NCI-H146 (cell line): Measurements from ENCODE around the gene ZDHHC19.
"Not testable (repeated sequence)": the region's sequence is repeated elsewhere in the genome, so short reads cannot be mapped to it uniquely, and the experiment has no call there.

Experiments used
- DNase-seq: peaks from one replicate; lab custom pipeline; 2025; lab: John Stamatoyannopoulos, UW

The ZDHHC19 gene

DNA sequence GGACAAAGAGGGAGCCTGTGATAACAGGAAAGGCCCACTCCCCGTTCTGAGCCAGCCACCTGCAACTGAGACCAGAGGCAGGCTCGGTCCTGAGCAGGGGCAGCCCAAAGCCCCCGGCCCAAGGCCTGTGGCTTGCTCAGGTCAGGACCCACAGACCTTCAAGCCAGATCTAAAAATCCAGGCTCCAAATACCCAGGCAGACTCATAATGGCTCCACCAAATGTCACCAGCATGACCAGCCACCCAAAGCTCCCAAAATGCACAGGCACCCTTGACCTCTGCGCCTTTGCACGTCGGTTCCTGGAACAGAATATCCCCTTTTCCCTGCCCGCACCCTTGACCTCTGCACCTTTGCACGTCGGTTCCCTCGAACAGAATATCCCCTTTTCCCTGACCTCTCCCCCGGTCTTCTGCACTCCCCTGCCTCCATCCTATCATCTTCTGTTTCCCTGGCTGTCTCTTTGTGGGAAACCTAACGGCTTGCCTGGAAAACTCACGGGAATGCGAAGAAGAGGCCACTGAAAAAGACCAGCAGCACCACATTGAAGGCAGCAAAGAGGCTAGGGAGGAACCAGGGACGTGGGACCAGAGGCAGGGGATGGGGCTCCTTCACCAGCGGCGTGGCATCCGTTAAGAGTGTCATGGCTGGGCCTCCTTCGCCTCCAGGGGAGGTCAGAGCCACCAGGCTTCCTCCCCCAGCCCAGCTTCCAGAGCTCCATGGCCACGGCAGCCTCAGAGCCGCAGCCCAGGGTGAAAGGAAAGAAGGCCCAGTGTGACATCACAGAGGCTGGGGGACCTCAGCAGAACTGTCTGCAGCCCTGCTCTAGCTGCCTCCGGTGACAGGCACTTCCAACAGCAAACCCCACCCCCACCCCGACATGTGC lies at the start of gene ZDHHC19:
TSS of gene ZDHHC19 (minus strand) at position 728 of the 884 bp plus-strand sequence. CDS start at position 643, 85 bp downstream.
- DNase-seq, result no peak

- DNase-seq, result no peak
Measured at GRCh38 chr3:196260784-196261183, 49.6 kb upstream of the ZDHHC19 start.

DNA sequence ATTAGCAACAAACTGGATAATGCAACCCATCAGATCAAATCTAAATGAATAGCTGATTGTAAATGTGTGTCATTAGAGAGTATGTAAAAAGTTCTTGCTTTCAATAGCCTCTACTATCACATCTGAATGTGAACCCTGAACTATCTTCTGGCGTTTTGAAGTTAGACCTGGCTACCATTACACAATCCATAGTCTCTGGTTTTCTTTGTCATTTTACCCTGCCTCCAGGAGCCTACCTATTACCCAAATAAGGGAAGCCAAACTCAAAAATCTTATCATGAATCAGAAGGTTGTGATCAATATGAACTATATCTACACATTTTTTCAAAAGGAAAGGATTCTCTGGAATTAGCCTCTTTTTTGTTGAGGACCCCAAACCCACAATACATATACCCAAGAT lies 44.6 kb upstream of the ZDHHC19 start:
- no peak for DNase-seq

DNA sequence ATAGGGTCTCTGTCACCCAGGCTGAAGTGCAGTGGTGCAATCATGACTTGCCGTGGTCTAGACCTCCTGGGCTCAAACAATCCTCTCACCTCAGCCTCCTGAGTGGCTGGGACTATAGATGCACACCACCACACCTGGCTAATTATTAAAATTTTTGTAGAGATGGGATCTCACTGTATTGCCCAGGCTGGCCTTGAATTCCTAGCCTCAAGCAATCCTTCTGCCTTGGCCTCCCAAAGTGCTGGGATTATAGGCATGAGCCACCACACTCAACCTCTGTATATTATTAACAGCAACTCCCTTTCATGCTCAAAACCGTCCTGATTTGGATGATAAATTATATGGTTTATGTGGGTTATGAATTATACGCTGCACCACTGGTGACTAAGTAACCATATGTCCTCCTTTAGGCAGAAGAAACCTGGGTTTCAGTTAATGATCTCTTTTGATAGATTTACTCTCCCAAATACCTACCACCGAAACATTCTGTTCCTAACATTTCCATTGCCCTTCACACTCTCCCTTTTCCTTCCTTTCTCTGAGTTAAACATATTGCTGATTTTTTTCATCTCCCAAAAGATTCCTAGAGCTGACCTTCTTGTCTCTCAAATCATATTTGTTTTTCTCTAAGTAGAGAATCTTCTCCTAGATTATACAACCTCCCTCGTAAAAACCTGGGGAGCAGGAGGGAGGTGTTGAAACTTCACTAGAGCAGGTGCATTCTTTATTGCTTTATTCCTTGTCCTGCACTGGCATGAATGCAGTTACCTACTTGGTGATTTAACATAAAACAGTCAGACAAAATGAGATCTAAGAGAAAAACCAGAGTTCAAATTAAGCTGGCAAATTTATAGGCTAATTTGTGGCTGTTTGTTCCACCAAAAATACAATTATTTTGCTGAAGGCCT lies 43.4 kb upstream of the ZDHHC19 start:
- no peak for DNase-seq

GRCh38 chr3:196251918-196252317 lies 40.7 kb upstream of the ZDHHC19 start:
- DNase-seq, result no peak

- no peak for DNase-seq
Measured at GRCh38 chr3:196246612-196247308, 35.6 kb upstream of the ZDHHC19 start.

DNA sequence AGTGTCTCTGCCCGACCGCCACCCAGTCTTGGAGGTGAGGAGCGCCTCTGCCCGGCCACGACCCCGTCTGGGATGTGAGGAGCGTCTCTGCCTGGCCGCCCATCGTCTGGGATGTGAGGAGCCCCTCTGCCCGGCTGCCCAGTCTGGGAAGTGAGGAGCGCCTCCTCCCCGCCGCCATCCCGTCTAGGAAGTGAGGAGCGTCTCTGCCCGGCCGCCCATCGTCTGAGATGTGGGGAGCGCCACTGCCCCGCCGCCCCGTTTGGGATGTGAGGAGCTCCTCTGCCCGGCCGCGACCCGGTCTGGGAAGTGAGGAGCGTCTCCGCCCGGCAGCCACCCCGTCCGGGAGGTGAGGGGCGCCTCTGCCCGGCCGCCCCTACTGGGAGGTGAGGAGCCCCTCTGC lies 33.0 kb upstream of the ZDHHC19 start:
- DNase-seq, result not testable (repeated sequence)

GRCh38 chr3:196241704-196242103 lies 30.5 kb upstream of the ZDHHC19 start:
- no peak for DNase-seq

GRCh38 chr3:196240424-196240823 lies 29.2 kb upstream of the ZDHHC19 start:
- DNase-seq, result no peak

DNA sequence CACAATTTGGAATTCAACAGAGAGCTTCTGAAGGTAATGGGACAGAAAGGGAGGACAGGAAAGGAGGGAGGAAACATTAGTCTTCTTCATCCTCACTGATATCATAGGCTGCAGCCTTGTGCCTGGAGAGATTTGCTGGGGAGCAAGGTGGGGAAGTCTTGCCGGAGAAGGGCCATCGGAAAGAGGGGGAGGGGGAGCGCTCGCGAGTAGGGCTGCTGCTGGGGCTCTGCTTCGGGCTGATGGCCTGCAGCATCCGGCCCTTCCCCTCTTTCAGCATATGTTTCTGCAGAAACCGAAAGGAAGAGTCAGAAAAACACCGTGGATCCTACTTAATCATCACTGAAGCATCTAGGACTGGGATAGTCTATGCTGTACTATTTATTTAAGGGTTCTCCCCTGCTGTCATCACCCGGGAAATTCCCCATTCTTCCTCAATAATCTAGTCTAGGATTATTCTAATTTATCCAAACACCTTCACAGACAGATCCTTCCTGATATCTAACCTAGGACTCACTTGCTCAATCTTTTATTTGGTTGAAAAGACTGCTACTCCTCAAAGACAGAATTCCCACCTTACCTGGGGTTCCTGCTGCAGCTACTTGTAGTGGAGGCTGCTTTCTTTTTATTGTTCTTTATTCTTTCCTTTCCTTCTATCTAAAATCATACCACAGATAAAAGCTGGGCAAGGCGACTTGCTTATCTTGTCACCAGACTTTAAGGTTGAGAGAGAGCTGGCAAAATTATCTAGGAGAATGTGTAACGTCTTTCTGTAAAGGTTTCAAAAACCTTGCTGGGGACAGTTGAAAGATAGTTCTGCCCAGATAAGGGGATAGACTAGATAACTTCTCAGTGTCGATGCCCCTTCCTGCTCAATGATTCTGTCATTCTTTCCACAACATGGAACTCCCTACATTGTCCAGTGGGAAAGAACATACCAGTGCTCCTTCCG lies 27.7 kb upstream of the ZDHHC19 start:
- no peak for DNase-seq

- no peak for DNase-seq
Measured at GRCh38 chr3:196237203-196237602, 26.0 kb upstream of the ZDHHC19 start.

GRCh38 chr3:196236223-196236622 lies 25.0 kb upstream of the ZDHHC19 start:
- no peak for DNase-seq

DNA sequence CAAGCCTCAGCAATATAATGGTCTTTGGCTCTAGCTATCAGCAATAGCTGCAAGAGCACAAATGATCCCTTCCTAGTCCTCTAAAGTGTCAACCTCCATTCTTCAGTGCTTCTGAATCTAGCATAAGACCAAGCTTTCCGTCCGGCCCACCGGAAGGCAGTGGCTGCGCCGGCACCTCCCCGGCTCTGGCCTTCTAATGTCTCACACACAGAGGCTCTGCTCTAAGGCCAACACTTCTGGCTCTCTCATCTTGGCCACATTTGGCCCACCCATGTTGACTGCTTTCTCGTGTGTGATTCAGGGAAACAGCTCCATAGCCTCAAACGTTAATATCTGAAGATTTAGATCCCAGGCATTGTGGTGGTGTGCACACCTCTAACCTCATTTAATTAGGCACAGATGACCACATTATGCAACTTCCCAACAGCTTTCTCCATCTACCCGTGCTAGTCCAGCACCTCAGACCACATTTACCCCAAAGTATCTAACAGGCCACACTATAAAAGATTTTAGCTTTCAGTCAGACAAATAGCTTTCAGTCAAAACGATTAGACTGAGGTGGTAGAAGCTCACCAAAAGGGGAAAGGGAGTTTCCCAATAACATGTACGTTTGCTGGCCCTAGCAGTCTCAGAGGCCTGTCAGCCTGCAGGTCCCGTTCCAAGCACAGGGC lies 24.4 kb upstream of the ZDHHC19 start:
- no peak for DNase-seq

GRCh38 chr3:196232882-196233251 lies 21.7 kb upstream of the ZDHHC19 start:
- DNase-seq, result no peak

GRCh38 chr3:196232154-196232881 lies 21.1 kb upstream of the ZDHHC19 start:
- DNase-seq, result no peak

GRCh38 chr3:196227629-196228493 lies 16.7 kb upstream of the ZDHHC19 start:
- DNase-seq, result no peak

- DNase-seq, result no peak
Measured at GRCh38 chr3:196227121-196227561, 15.9 kb upstream of the ZDHHC19 start.

GRCh38 chr3:196225763-196226364 lies 14.7 kb upstream of the ZDHHC19 start:
- no peak for DNase-seq
